Endothelial cell of umbilical vein (primary cell): Measurements from ENCODE around the gene ZDHHC11.

Experiments used
- EZH2 ChIP-seq: IDR thresholded peaks from 2 replicates; pipeline ENCODE4 v1.6.1; 2012; ENCODE audit warnings: borderline replicate concordance, low read depth, mild to moderate bottlenecking, moderate library complexity, low read length, inconsistent platforms; ENCODE audit not compliant: severe bottlenecking
- MAX ChIP-seq: IDR thresholded peaks from 2 replicates; pipeline ENCODE4 v1.6.1; 2011; ENCODE audit not compliant: insufficient read depth, insufficient read length
- MYC ChIP-seq: IDR thresholded peaks from one replicate; pipeline ENCODE4 v1.6.1; 2011; ENCODE audit warnings: mild to moderate bottlenecking, low read depth, low read length
- POLR2A ChIP-seq: IDR thresholded peaks from 2 replicates; pipeline ENCODE4 v1.6.1; 2012; ENCODE audit warnings: low read depth, mild to moderate bottlenecking, control low read depth, low read length
- POLR2AphosphoS5 ChIP-seq: IDR thresholded peaks from 2 replicates; pipeline ENCODE4 v1.6.1; 2012; ENCODE audit warnings: low read depth, mild to moderate bottlenecking, control low read depth, low read length, moderate library complexity; ENCODE audit not compliant: insufficient read depth
- TF ChIP-seq, protein P1 (sequence below), 2 donors: IDR thresholded peaks; 1 replicate in 1 of 2; 2 replicates in 1 of 2; pipeline ENCODE4 v1.5.1; 2011; ENCODE audit warnings: low read length in 2 of 2, mild to moderate bottlenecking in 2 of 2, moderate library complexity in 2 of 2, control low read depth in 1 of 2, inconsistent platforms in 1 of 2, low read depth in 1 of 2; ENCODE audit not compliant: insufficient read depth in 1 of 2; ENCODE audit errors: extremely low read depth in 1 of 2

- TF ChIP-seq POLR2A (no peak), MAX (no peak), EZH2 (no peak), MYC (no peak), POLR2AphosphoS5 (no peak)
- TF ChIP-seq, protein P1, sequence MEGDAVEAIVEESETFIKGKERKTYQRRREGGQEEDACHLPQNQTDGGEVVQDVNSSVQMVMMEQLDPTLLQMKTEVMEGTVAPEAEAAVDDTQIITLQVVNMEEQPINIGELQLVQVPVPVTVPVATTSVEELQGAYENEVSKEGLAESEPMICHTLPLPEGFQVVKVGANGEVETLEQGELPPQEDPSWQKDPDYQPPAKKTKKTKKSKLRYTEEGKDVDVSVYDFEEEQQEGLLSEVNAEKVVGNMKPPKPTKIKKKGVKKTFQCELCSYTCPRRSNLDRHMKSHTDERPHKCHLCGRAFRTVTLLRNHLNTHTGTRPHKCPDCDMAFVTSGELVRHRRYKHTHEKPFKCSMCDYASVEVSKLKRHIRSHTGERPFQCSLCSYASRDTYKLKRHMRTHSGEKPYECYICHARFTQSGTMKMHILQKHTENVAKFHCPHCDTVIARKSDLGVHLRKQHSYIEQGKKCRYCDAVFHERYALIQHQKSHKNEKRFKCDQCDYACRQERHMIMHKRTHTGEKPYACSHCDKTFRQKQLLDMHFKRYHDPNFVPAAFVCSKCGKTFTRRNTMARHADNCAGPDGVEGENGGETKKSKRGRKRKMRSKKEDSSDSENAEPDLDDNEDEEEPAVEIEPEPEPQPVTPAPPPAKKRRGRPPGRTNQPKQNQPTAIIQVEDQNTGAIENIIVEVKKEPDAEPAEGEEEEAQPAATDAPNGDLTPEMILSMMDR (IDR thresholded peaks at IDR 0.05; ENCODE audit: extremely low read depth in 1 of 2, insufficient read depth in 1 of 2, low read depth in 1 of 2, low read length in 2 of 2) = no peak
Measured at GRCh38 chr5:852018-852417, 1.2 kb upstream of the ZDHHC11 start.
